ENCODE data around the gene STARD5. TPM values are rescaled to one million over a fixed set of nuclear protein-coding genes. Genes with fewer than 3 reads are reported as not detected.

Gene STARD5
- polyA plus RNA-seq, 1 experiment: 5.9 TPM

DNA sequence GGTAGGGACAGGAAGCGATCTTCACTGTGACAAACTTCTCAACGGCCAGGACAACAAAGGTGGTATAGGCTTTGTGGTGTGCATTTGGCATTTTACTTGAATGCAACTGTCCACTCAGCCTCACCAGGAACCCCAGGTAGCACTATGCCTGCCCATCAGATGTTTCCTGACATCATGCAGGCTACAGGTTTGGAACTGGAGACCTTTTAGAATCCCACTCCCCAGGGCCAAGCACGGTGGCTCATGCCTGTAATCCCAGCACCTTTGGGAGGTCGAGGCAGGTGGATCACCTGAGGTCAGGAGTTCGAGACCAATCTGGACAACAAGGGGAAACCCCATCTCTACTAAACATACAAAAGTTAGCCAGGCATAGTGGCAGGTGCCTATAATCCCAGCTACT lies 9.6 kb downstream of the STARD5 start:
- ChIA-PET CTCF (interaction anchor here (1.2 kb wide), 2 partner anchors 14 to 39 kb away, joined by 4 read pairs; no protein-coding TSS in a partner anchor), POLR2A (no interaction called here)
- Histone ChIP-seq H3K27me3 (ENCODE audit: control insufficient read depth, insufficient read depth, low read length) (no peaks in the 10 kb centered on the region), H3K4me3 (ENCODE audit: low read depth, low read length) (no peak overlapping the region), H3K36me3 (ENCODE audit: control insufficient read depth, insufficient read depth, low read length) (peaks cover 3% of the 10 kb centered on the region)
- DNase-seq (ENCODE audit: low read depth): no peak
- TF ChIP-seq, protein P1, sequence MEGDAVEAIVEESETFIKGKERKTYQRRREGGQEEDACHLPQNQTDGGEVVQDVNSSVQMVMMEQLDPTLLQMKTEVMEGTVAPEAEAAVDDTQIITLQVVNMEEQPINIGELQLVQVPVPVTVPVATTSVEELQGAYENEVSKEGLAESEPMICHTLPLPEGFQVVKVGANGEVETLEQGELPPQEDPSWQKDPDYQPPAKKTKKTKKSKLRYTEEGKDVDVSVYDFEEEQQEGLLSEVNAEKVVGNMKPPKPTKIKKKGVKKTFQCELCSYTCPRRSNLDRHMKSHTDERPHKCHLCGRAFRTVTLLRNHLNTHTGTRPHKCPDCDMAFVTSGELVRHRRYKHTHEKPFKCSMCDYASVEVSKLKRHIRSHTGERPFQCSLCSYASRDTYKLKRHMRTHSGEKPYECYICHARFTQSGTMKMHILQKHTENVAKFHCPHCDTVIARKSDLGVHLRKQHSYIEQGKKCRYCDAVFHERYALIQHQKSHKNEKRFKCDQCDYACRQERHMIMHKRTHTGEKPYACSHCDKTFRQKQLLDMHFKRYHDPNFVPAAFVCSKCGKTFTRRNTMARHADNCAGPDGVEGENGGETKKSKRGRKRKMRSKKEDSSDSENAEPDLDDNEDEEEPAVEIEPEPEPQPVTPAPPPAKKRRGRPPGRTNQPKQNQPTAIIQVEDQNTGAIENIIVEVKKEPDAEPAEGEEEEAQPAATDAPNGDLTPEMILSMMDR (IDR thresholded peaks at IDR 0.05; ENCODE audit: insufficient read depth, low read depth, low read length): no peak

DNA sequence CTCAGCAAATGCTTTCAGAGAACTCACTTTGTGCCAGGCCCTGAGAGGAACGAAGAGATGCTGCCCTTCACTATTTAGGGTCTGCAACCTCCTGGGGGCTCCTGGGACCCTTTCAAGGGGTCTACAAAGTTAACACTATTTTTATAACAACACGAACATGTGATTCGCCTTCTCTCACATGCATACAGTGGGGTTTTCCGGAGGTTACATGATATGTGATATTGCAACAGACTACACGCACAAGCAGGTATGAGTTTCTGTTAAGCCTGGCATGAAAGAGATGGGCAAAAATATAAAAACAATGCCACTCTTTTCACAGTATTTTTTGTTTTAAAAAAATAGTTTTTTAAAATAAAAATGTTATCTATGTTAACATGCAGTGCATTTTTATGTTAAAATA lies 10.3 kb downstream of the STARD5 start:
- H3K36me3 ChIP-seq (ENCODE audit: control insufficient read depth, insufficient read depth, low read length): peaks cover 3% of the 10 kb centered on the region; the same call in 1 of the 2 replicates
- H3K4me3 ChIP-seq (ENCODE audit: low read depth, low read length): no peak overlapping the region
- DNase-seq (ENCODE audit: low read depth): no peak
- POLR2A ChIA-PET: interaction anchor here (1.2 kb wide), 1 partner anchor 10 kb away, joined by 4 read pairs; the partner anchor contains the start of gene STARD5
- TF ChIP-seq, protein P1 (IDR thresholded peaks at IDR 0.05; ENCODE audit: insufficient read depth, low read depth, low read length): no peak
- no peaks in the 10 kb centered on the region for H3K27me3 ChIP-seq (ENCODE audit: control insufficient read depth, insufficient read depth, low read length)
- CTCF ChIA-PET: interaction anchor here (1.2 kb wide), 2 partner anchors 14 to 38 kb away, joined by 4 read pairs; no protein-coding TSS in a partner anchor

DNA sequence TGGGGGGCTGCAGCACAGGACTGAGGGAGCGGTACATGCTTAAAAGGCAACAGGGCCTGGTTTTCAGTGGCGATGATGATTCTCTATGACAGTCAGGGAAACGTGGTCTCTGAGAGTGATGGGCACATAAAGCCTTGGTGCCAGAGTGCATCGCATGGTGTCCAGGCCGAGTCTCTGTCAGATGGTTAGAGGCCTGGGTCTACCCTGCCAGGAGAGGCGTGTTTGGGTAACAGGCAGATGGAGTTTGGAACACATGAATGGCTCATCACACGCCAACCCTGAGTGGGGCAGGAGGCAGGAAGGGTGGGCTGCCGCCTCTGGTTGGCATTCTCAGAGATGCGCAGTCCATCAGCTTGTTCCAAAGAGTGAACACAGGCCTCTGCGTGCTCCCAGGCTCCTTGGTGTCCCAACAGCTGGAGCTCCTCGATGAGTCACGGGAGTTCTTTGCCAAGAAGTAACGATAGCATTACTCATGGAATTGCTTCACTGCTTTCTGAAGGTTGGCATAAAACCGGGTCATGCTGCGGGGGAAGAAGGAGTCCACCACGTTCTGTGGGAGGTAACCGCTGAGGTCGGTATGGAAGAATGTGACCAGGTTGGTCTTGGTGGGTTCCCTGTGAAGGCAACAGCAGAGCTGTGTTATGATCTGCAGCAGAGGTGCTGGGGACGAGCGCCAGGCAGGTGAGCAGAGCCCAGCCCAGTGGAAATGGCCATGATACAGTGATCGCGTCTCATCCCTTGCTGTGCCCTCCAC lies 11.0 kb downstream of the STARD5 start:
- Histone ChIP-seq H3K36me3 (ENCODE audit: control insufficient read depth, insufficient read depth, low read length) (peaks cover 2% of the 10 kb centered on the region; the same call in 1 of the 2 replicates), H3K27me3 (ENCODE audit: control insufficient read depth, insufficient read depth, low read length) (no peaks in the 10 kb centered on the region), H3K4me3 (ENCODE audit: low read depth, low read length) (no peak overlapping the region)
- ChIA-PET POLR2A (interaction anchor here (0.6 to 1.2 kb wide), 3 partner anchors 11 to 762 kb away, joined by 4 to 6 read pairs (median 6); partner anchors contain the start of gene STARD5), CTCF (no interaction called here)
- TF ChIP-seq, protein P1 (IDR thresholded peaks at IDR 0.05; ENCODE audit: insufficient read depth, low read depth, low read length): no peak
- DNase-seq (ENCODE audit: low read depth): peak; percentile 91

DNA sequence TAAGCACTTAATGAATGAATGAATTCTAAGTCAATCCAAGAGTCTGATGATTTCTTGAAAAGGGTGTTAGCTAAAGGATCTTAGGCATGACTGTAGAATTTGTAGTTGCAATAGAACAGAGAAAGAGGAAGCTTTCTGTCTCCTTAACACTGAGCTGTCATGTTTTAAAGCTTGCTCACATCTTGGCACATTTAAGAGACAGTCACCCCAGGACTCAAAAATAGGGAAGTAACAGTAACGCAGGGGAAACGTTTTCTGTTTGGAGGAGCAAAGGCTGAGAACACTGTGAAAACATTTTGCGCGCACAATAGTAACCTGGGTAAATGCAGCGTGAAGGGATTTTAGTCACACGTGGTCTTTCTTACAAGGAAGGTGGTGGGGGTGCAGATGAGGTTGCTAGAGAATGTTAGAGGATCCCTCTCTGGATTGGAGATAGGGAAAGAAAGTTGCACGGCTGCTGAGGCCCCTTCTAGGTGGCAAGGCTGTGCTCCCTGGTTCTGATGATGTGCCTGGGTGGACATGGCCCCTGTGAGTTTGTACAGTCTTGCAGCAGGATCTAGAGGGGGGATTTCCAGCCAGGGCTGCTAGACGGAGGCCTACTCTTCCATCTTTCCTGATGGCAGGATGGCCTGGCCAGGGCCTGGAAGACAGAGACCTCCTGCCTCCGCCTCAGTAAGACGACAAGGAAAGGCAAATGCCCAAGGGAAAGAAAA lies 12.0 kb downstream of the STARD5 start:
- H3K36me3 ChIP-seq (ENCODE audit: control insufficient read depth, insufficient read depth, low read length): no peaks in the 10 kb centered on the region
- ChIA-PET CTCF (interaction anchor here (0.6 to 1.7 kb wide), 3 partner anchors 37 to 862 kb away, joined by 3 to 6 read pairs (median 4); no protein-coding TSS in a partner anchor), POLR2A (no interaction called here)
- DNase-seq (ENCODE audit: low read depth): no peak
- H3K4me3 ChIP-seq (ENCODE audit: low read depth, low read length): no peak overlapping the region
- no peaks in the 10 kb centered on the region for H3K27me3 ChIP-seq (ENCODE audit: control insufficient read depth, insufficient read depth, low read length)
- TF ChIP-seq, protein P1 (IDR thresholded peaks at IDR 0.05; ENCODE audit: insufficient read depth, low read depth, low read length): no peak

DNA sequence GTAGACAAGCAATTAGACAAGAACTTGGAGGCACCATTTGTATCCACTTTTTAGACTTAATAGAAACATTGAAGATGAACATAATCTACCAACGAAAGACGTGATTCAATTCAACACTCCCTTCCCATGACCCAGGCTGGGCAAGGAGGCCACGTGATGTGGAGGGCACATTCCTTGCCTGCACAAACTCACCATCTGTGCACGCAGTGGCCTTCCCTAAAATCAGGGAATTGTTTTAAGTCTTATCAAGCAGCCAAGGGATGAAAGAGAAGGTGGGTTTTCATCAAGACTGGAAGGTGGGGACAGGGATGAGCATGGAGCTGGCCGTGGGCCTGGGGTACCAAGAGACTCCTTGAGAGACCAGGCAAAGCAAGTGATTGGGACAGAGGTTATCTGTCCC lies 13.5 kb downstream of the STARD5 start:
- H3K27me3 ChIP-seq (ENCODE audit: control insufficient read depth, insufficient read depth, low read length): no peaks in the 10 kb centered on the region
- H3K36me3 ChIP-seq (ENCODE audit: control insufficient read depth, insufficient read depth, low read length): no peaks in the 10 kb centered on the region
- TF ChIP-seq, protein P1 (IDR thresholded peaks at IDR 0.05; ENCODE audit: insufficient read depth, low read depth, low read length): no peak
- no peak overlapping the region for H3K4me3 ChIP-seq (ENCODE audit: low read depth, low read length)
- POLR2A ChIA-PET: no interaction called here
- DNase-seq (ENCODE audit: low read depth): no peak
- CTCF ChIA-PET: interaction anchor here (1.7 kb wide), 1 partner anchor 44 kb away, joined by 4 read pairs; no protein-coding TSS in a partner anchor

All from BJ (cell line).